ENCODE measurements around the gene MYBPC3. TPM values are rescaled to one million over a fixed set of nuclear protein-coding genes. Genes with fewer than 3 reads are reported as not detected.

The MYBPC3 gene
- total and polyA plus RNA-seq, 12 donors = 484 to 3,138 (median 2,423) TPM

DNA sequence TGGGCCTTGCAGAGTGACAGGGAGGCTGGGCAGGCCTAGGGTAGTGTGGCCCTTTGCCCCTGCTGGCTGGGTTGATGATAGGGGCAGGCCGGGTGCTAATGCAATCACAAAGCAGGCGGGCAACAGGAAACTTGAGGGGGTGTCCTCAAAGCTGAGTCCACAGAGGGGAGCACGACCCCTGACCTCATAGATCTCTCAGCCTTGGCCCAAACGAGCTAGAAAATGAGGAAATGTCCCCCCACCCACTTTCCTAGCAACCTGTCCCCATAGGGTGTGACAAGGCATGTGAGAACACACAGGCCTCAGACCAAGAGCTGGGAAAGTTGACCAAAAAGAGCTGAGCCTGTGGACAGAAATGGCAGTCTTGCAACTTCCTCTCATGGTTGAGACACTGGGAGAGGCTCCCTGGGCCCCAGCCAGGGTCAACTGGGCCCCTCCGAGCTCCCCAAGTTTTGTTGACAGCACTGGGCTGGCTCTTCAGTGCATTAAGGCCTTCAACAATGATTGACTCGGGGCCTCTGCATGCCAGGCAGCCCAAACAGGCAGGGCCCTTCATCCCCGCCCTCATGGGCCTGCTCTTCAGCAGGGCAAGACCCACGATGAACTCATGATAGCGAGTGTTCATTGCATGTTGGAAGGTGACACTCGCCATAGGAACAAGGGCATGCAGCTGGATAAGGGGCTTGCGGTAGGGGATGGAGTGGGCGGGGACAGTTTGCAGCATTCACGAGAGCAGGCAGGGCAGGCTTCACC lies 35.6 kb upstream of the MYBPC3 start:
- H3K27ac ChIP-seq = peak overlapping the region in 3 of 10 donors; percentile 31 to 100 (median 60)
- H3K9me3 ChIP-seq = no peaks in the 10 kb centered on the region
- H3K4me1 ChIP-seq = peaks cover 0 to 60% (median 0%) of the 10 kb centered on the region in 9 donors
- peak in 3 of 8 donors; percentile 18 to 38 (median 34) for ATAC-seq
- H3K4me3 ChIP-seq = peak overlapping the region in 1 of 10 donors; percentile 31
- TF ChIP-seq, protein P1, sequence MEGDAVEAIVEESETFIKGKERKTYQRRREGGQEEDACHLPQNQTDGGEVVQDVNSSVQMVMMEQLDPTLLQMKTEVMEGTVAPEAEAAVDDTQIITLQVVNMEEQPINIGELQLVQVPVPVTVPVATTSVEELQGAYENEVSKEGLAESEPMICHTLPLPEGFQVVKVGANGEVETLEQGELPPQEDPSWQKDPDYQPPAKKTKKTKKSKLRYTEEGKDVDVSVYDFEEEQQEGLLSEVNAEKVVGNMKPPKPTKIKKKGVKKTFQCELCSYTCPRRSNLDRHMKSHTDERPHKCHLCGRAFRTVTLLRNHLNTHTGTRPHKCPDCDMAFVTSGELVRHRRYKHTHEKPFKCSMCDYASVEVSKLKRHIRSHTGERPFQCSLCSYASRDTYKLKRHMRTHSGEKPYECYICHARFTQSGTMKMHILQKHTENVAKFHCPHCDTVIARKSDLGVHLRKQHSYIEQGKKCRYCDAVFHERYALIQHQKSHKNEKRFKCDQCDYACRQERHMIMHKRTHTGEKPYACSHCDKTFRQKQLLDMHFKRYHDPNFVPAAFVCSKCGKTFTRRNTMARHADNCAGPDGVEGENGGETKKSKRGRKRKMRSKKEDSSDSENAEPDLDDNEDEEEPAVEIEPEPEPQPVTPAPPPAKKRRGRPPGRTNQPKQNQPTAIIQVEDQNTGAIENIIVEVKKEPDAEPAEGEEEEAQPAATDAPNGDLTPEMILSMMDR (IDR thresholded peaks at IDR 0.05) = no peak
- 78 to 79% methylated on average over 13 of the region's 13 CpGs for WGBS, 2 donors
- intact Hi-C loops (cut with DNase I) = no loop called here
- DNase-seq = no peak
- no peaks in the 10 kb centered on the region for H3K36me3 ChIP-seq
- no peaks in the 10 kb centered on the region for H3K27me3 ChIP-seq

DNA sequence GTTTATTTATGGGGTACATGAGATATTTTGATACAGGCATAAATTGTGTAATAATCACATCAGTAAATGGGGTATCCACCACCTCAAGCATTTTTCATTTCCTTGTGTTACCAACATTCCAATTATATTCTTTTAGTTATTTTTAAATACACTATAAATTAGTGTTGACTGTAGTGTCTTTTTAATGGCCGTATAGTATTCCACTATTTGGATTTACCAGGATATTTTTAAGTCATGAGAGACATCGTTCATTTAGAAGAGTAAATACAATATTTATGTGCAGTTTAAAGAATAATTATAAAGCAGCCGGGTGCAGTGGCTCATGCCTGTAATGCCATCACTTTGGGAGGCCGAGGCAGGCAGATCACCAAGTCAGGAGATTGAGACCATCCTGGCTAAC lies 32.0 kb upstream of the MYBPC3 start:
- intact Hi-C loops (cut with DNase I) = no loop called here
- no peaks in the 10 kb centered on the region for H3K27me3 ChIP-seq
- H3K4me1 ChIP-seq = peaks cover 0 to 38% (median 0%) of the 10 kb centered on the region in 9 donors
- H3K4me3 ChIP-seq = no peak overlapping the region
- WGBS, 2 donors = 91 to 93% methylated on average over 4 of the region's 4 CpGs
- no peak overlapping the region for H3K27ac ChIP-seq
- no peak for DNase-seq
- H3K9me3 ChIP-seq = no peaks in the 10 kb centered on the region
- TF ChIP-seq, protein P1 (IDR thresholded peaks at IDR 0.05) = no peak
- no peak for ATAC-seq
- H3K36me3 ChIP-seq = no peaks in the 10 kb centered on the region

DNA sequence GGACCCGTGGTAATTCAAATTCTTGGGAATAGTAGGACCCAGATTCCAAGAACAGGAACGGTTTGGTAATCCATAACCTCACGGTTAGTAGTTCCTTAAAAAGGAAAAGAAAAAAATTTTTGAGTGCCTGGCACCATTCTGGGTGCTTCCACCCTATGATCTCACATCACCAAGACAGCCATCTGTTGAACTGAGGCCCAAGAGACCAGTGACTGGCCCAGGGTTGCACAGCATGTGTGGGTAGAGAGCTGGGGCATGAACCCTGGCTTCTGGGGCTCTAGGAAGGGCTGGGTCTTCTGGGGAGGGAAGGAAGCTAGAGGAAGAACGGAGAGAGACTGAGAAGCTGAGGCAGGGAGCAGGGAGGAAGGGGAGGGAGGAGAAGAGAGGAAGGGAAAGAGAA lies 30.6 kb upstream of the MYBPC3 start:
- Histone ChIP-seq H3K27me3 (no peaks in the 10 kb centered on the region), H3K36me3 (no peaks in the 10 kb centered on the region), H3K27ac (peak overlapping the region in 1 of 10 donors; percentile 76), H3K4me3 (no peak overlapping the region), H3K4me1 (peaks cover 0 to 24% (median 0%) of the 10 kb centered on the region in 9 donors), H3K9me3 (no peaks in the 10 kb centered on the region)
- DNase-seq (no peak), ATAC-seq (peak in 2 of 8 donors; percentile 17 to 52)
- TF ChIP-seq, protein P1 (IDR thresholded peaks at IDR 0.05) = no peak
- WGBS, 2 donors = 60 to 63% methylated on average over 4 of the region's 4 CpGs
- intact Hi-C loops (cut with DNase I) = no loop called here

DNA sequence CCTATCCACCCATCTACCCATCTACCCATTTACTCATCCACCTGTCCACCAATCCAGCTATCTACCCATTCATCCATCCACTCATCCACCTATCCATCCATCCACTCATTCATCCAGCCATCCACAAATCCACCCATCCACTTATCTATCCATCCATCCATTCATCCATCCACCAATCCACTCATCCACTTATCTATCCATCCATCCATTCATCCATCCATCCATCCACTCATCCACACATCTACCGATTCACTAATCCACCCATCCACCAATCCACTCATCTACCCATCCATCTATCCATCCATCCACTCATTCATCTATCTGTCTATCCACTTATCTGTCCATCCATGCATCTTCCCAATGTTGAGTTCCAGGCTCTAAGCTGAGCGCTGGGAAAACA lies 27.6 kb upstream of the MYBPC3 start:
- TF ChIP-seq, protein P1 (IDR thresholded peaks at IDR 0.05) = no peak
- ATAC-seq = no peak
- Histone ChIP-seq H3K27ac (no peak overlapping the region), H3K9me3 (no peaks in the 10 kb centered on the region), H3K36me3 (peaks cover 0 to 6% (median 0%) of the 10 kb centered on the region in 9 donors), H3K4me1 (peaks cover 0 to 20% (median 0%) of the 10 kb centered on the region in 9 donors), H3K27me3 (no peaks in the 10 kb centered on the region), H3K4me3 (no peak overlapping the region)
- intact Hi-C loops (cut with DNase I) = no loop called here
- DNase-seq = no peak
- 97 to 98% methylated on average over 2 of the region's 2 CpGs for WGBS, 2 donors
